CD4-positive, alpha-beta T cell treated with Interferon alpha-2 for 1 hour (primary cell): ENCODE measurements around the gene GXYLT1.
"Not testable (repeated sequence)": the region's sequence is repeated elsewhere in the genome, so short reads cannot be mapped to it uniquely, and the experiment has no call there.

Source experiments
- DNase-seq, 2 donors: peaks; one replicate each; pipeline ENCODE4 v3.0.0-alpha.2; 2020 to 2022

Gene GXYLT1

GRCh38 chr12:42144408-42145196 is at the start of gene GXYLT1:
GXYLT1 (minus strand) TSS chr12:42144874; CDS start chr12:42144646, 228 bp downstream.
- peak; percentile 80 to 85 for DNase-seq

- no peak for DNase-seq
Measured at GRCh38 chr12:42192686-42193085, 48.0 kb upstream of the GXYLT1 start.

DNA sequence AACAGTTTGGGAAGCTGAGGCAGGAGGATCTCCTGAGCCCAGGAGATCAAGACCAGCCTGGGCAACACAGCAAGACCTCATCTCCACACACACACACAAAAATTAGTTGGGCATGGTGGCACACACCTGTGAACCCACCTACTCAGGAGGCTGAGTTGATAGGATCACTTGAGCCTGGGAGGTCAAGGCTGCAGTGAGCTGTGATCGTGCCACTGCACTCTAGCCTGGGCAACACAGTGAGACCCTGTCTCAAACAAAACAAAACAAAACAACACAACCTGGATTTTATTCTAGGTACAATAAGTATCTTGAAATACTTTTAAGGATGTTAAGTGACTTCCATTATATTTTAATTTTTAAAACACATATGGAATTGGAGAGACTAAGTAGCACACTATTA is 47.6 kb upstream of the GXYLT1 start:
- no peak for DNase-seq

DNA sequence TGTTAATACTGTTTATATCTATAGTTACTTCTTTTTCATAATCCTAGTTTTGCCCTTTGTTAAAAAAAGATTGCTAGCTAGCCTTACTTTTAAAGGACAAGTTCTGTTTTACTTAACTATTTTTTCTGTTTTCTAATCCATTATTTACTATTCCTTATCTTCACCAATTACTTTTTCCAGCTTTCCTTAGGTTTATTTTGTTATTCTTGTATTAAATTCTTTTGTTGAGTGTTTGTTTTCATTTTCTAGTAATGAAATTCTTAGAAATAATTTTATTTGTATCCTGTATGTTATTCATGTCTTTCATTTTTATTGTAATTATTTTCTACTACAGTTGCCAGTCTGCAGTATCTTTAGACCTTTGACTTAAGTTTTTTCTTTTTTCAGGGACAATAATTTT is 45.7 kb upstream of the GXYLT1 start:
- no peak for DNase-seq

- not testable (repeated sequence) for DNase-seq
Measured at GRCh38 chr12:42188275-42188674, 43.6 kb upstream of the GXYLT1 start.

DNA sequence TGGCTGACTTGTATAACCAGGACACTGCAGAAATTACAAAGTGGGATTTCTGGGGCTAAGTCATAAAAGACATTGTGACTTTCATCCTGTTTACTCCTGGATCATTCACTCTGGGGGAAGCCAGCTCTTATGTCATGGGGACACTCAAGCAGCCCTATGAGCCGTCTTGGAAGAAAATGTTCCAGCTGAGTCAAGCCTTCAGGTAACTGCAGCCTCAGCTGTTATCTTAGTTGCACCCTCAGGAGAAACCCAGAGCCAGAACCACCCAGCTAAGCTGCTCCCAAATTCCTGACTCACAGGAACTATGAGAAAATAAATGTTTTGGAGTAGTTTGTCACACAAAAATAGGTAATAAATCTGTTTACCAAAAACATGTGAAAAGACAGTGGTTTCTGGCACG is 43.1 kb upstream of the GXYLT1 start:
- DNase-seq: no peak

- DNase-seq: no peak
Measured at GRCh38 chr12:42186793-42187192, 42.1 kb upstream of the GXYLT1 start.

- no peak for DNase-seq
Measured at GRCh38 chr12:42182394-42182793, 37.7 kb upstream of the GXYLT1 start.

- no peak for DNase-seq
Measured at GRCh38 chr12:42180990-42181596, 36.4 kb upstream of the GXYLT1 start.

- DNase-seq: no peak
Measured at GRCh38 chr12:42178101-42178500, 33.4 kb upstream of the GXYLT1 start.

DNA sequence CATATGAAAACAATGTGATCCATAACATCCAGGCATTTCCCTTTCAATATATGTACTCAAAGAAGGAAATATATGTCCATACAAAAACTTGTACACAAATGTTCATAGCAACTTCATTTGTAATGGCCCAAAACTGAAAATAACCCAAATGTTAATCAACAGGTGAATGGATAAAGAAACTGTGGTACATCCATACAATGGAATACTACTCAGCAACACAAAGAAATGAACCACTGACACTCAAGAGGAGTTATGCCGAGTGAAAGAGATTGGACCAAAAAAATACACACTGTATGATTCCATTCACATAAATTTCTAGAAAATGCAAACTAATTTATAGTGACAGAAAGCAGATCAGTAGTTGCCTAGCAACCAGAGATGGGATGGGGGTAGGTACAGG is 30.3 kb upstream of the GXYLT1 start:
- DNase-seq: no peak

DNA sequence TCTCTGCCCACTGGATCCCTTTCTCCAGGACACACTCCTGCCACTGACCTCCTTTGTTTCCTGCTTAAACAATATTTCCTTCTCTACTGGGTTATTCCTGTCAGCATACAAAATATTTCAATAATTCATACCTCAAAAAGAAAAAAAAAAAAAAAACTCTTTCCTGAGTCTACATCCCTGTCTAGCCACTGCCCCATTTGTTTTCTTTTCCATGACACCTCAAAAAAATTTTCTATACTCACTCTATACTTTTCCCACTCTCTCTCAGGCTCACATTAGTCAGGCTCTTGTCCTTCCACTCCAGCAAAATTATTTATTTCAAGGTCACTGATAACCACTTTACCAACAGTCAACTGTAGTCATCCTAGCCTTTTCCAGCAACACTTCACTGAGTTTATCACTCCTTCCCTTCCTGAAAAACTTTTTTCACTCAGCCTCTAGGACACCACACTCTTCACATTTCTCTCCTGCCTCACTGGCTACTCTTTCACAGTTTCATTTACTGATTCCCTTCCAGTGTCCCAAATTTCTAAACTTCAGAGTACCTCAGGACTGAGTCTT is 29.4 kb upstream of the GXYLT1 start:
- DNase-seq: no peak

DNA sequence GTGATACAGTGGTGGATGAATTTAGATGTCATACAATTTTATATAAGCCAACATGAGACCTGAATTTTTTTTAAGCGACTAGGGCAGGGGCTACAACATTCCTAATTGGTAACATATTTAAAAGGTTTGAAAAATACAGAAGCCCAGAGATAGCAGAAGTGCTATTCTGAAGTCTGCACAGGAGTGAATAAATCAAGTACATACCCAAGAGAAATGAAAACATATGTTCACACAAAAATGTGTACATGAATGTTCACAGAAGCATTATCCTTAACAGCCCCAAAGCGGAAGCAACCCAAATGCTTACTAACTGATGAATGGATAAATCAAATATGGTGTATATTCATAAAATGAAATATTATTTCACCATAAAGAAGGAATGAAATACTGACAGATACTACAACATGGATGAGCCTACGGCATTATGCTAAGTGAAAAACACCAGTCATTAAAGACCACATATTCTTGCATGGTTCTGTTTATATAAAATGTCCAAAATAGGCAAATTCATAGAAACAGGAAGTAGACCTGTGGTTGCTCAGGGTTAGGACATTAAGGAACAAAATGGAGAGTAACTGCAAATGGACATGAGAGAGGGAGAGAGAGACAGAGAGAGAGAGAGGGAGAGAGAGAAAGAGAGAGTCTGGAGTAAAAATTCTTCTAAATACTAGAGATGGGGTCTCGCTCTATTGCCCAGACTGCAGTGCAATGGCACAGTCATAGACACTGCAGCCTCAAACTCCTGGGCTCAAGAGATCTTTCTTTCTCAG is 28.0 kb upstream of the GXYLT1 start:
- DNase-seq: no peak

DNA sequence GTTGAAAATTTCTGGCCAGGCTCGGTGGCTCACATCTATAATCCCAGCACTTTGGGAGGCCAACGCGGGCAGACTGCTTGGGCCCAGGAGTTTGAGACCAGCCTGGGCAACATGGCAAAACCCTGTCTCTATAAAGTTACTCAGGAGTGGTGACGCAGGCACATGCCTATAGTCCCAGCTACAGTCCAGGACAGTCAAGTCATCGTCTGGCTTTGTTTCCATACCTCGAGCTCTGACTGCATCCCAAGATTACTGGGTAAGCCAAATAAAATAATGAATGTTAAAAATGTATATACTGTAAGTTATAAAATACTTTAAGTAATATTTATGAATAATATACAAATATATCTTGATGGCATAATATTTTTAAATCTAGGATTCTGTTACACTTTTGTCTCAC is 23.0 kb upstream of the GXYLT1 start:
- DNase-seq: no peak

- no peak for DNase-seq
Measured at GRCh38 chr12:42166501-42166900, 21.8 kb upstream of the GXYLT1 start.

- no peak for DNase-seq
Measured at GRCh38 chr12:42163913-42164312, 19.2 kb upstream of the GXYLT1 start.

- no peak for DNase-seq
Measured at GRCh38 chr12:42162965-42163364, 18.3 kb upstream of the GXYLT1 start.

- DNase-seq: no peak
Measured at GRCh38 chr12:42162193-42162592, 17.5 kb upstream of the GXYLT1 start.

- DNase-seq: no peak
Measured at GRCh38 chr12:42161529-42161928, 16.9 kb upstream of the GXYLT1 start.

GRCh38 chr12:42156232-42156631 is 11.6 kb upstream of the GXYLT1 start:
- no peak for DNase-seq

- no peak for DNase-seq
Measured at GRCh38 chr12:42145552-42146215, 1.0 kb upstream of the GXYLT1 start.

DNA sequence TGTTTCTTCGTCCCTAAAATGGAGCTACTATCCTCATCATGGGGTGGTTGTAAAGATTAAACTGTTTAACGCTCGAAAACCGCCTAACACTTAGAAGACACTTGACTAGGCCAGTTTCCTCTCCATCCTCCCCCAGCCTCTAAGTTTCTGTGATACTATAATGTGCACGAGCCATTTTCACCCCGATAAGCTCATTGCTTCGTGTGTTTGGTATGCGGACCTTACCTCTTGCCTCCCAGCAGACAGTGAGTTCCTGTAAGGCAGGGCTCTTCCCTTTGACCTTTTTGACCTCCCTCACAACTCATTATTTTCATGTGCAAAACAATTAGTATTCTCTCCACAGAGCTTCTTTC is 499 bp upstream of the GXYLT1 start:
- DNase-seq: no peak

GRCh38 chr12:42144158-42144407 is 591 bp downstream of the GXYLT1 start:
- no peak for DNase-seq
